Raji (cell line): Measurements from ENCODE around the gene SOWAHC.

ENCODE experiments used
- POLR2A ChIP-seq: IDR thresholded peaks from 2 replicates; pipeline ENCODE4 v1.6.1; 2011; ENCODE audit warnings: low read depth, low read length, control low read depth; ENCODE audit not compliant: insufficient read depth

Gene SOWAHC

GRCh38 chr2:109611467-109612095 is 2.6 kb upstream of the SOWAHC start:
- TF ChIP-seq POLR2A: no peak

- TF ChIP-seq POLR2A: no peak
Measured at GRCh38 chr2:109613081-109613921, 863 bp upstream of the SOWAHC start.

DNA sequence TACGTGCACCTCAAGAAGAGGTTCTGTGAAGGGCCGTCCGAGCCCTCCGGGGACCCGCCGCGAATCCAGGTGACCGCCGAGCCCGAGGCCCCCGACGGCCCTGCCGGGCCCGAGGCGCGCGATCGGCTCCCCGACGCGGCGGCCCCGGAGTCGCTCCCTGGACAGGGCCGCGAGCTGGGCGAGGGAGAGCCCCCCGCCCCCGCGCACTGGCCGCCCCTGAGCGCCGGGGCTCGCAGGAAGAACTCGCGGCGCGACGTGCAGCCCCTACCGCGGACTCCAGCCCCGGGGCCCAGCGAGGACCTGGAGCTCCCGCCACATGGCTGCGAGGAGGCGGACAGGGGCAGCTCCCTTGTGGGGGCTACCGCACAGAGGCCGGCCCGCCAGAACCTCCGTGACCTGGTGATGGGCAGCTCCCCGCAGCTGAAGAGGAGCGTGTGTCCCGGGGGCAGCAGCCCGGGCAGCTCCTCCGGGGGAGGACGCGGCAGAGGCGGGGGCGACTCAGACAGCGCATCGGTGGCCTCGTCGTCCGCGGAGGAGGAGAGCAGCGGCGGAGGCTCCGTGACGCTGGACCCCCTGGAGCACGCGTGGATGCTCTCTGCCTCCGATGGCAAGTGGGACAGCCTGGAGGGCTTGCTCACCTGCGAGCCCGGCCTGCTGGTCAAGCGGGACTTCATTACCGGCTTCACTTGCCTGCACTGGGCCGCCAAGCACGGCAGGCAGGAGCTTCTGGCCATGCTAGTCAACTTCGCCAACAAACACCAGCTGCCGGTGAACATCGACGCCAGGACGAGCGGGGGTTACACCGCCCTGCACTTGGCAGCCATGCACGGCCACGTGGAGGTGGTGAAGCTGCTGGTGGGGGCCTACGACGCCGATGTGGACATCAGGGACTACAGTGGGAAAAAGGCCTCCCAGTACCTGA is 812 bp downstream of the SOWAHC start:
- no peak for TF ChIP-seq POLR2A

DNA sequence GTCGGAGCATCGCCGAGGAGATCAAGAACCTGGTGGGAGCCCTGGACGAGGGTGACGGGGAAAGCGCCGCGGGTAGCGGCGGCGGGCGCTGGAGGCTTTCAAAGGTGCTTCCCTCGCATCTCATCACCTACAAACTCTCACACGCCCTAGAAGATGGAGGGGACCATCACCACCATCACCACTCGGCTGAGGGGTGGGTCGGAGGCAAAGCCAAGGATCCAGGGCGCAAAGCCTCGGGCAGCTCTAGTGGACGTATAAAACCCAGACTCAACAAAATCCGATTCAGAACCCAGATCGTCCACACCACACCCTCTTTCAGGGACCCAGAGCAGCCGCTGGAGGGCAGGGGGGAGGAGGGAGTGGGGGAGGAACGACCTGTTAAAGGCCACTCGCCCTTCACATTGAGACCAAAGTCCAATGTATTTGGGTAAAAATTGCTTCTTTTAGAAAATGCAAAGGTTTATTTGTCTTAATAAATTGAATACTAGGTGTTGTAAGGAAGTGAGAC is 1.5 kb downstream of the SOWAHC start:
- TF ChIP-seq POLR2A: no peak

GRCh38 chr2:109616184-109616583 is 2.0 kb downstream of the SOWAHC start:
- TF ChIP-seq POLR2A: no peak

GRCh38 chr2:109619032-109619615 is 5.0 kb downstream of the SOWAHC start:
- no peak for TF ChIP-seq POLR2A

GRCh38 chr2:109623297-109623696 is 9.1 kb downstream of the SOWAHC start:
- TF ChIP-seq POLR2A: no peak

DNA sequence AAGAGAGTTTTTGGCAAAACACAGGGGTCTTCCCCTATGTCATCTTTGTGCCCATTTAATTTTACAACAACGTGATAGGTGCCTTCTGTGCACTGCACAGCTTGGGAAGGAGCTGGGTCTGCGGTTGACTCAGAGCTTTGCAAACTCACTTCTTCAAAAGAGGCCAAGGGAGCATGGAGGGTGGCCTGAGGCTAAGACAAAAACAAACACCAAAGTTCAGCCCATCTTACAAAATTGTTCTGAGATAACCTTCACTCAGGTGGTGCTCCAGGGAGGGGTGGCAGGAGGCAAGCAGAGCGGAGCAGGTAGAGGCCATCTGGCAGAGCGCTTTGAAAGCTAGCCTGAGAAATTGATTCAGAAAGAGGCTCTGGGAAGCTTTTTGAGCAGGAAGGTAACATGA is 9.8 kb downstream of the SOWAHC start:
- TF ChIP-seq POLR2A: no peak

GRCh38 chr2:109624339-109624738 is 10.2 kb downstream of the SOWAHC start:
- TF ChIP-seq POLR2A: no peak

GRCh38 chr2:109629867-109630266 is 15.7 kb downstream of the SOWAHC start:
- TF ChIP-seq POLR2A: no peak

- TF ChIP-seq POLR2A: no peak
Measured at GRCh38 chr2:109630441-109631430, 16.6 kb downstream of the SOWAHC start.

GRCh38 chr2:109631741-109632140 is 17.6 kb downstream of the SOWAHC start:
- TF ChIP-seq POLR2A: no peak

- TF ChIP-seq POLR2A: no peak
Measured at GRCh38 chr2:109632158-109632789, 18.1 kb downstream of the SOWAHC start.
